ENCODE results near the gene U2AF2. TPM values are rescaled to one million over a fixed set of nuclear protein-coding genes. Genes with fewer than 3 reads are reported as not detected.

The U2AF2 gene
- total RNA-seq, 1 experiment from 2014 or later = 323 TPM

- Histone ChIP-seq H3K9me2 (ENCODE audit: insufficient read depth) (no peaks in the 10 kb centered on the region), H3K4me3 (no peak overlapping the region), H3K9me3 (ENCODE audit: insufficient read depth, low read depth) (no peaks in the 10 kb centered on the region), H3K4me1 (replicated peaks; ENCODE audit: insufficient read depth) (peaks cover 9% of the 10 kb centered on the region), H3K27me3 (ENCODE audit: insufficient read depth, low read depth) (no peaks in the 10 kb centered on the region), H3F3A (ENCODE audit: insufficient read depth, low read depth) (no peaks in the 10 kb centered on the region), H3K79me2 (ENCODE audit: low read depth) (peaks cover 60% of the 10 kb centered on the region), H3K4me2 (no peak overlapping the region), H3K27ac (no peak overlapping the region), H3K36me3 (ENCODE audit: low read depth) (peaks cover 43% of the 10 kb centered on the region), H2AFZ (no peak overlapping the region), H4K20me1 (ENCODE audit: insufficient read depth) (peaks cover 57% of the 10 kb centered on the region)
- TF ChIP-seq EZH2 (IDR thresholded peaks at IDR 0.05; ENCODE audit: low read depth) (no peak), CTCF (conservative IDR thresholded peaks at IDR 0.05) (no peak)
- BruUV-seq (replicated peaks) = no TSS peak
- CTCF ChIA-PET = no interaction called here
- POLR2A ChIA-PET (ENCODE audit: unreplicated experiment) = no interaction called here
- intact Hi-C loops (cut with micrococcal nuclease; ENCODE audit: unreplicated experiment) = no loop called here
- DNase-seq = no peak
Measured at GRCh38 chr19:55681131-55682092, 26.6 kb downstream of the U2AF2 start.

DNA sequence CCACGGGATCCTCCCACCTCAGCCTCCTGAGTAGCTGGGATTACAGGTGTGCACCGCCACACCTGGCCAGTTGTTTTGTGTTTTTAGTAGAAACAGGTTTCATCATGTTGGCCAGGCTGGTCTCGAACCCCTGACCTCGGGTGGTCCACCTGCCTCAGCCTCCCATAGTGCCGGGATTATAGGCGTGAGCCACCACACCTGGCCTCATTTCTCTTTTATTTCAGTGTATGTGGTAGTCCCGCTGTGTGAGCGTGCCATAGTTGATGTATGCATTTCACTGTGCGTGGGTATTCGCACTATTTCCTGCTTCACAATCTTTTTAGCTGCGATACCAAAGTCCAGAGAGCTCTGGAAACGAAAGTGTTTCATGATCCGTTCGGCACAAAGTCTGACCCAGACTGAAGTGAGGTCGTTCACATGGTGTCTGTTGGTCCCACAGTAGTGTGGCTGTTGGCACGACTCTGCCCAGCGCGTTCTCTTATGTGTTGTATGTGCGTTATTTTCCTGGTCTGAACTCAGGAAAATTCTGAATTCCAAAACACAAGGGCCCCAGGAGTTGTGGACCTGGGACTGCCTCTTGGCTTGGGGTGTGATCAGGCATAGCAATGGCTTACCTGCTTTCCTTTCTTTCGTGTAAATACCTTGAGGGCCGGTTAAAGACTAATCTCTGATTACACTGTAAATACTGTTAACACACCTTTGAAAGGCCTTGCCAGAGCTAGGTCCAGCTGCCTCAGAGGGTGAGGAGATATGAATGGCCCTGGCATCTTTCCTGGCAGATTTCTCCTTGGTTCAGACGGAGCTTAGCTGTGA lies 28.8 kb downstream of the U2AF2 start:
- CTCF ChIA-PET = no interaction called here
- H3K79me2 ChIP-seq (ENCODE audit: low read depth) = peaks cover 39% of the 10 kb centered on the region

More for the DNA sequence above, 28.8 kb downstream of the U2AF2 start:
- POLR2A ChIA-PET (ENCODE audit: unreplicated experiment) = no interaction called here
- peaks cover 67% of the 10 kb centered on the region for H4K20me1 ChIP-seq (ENCODE audit: insufficient read depth)
- intact Hi-C loops (cut with micrococcal nuclease; ENCODE audit: unreplicated experiment) = no loop called here
- H3K4me1 ChIP-seq (replicated peaks; ENCODE audit: insufficient read depth) = no peaks in the 10 kb centered on the region
- H3K27me3 ChIP-seq (ENCODE audit: insufficient read depth, low read depth) = no peaks in the 10 kb centered on the region
- H3K36me3 ChIP-seq (ENCODE audit: low read depth) = peaks cover 34% of the 10 kb centered on the region
- DNase-seq = no peak
- TF ChIP-seq CTCF (conservative IDR thresholded peaks at IDR 0.05) (no peak), EZH2 (IDR thresholded peaks at IDR 0.05; ENCODE audit: low read depth) (no peak)
- H3K4me2 ChIP-seq = no peak overlapping the region
- no peaks in the 10 kb centered on the region for H3K9me2 ChIP-seq (ENCODE audit: insufficient read depth)
- H3K4me3 ChIP-seq = no peak overlapping the region
- BruUV-seq (replicated peaks) = no TSS peak
- H3K9me3 ChIP-seq (ENCODE audit: insufficient read depth, low read depth) = no peaks in the 10 kb centered on the region
- H3K27ac ChIP-seq = no peak overlapping the region
- no peak overlapping the region for H2AFZ ChIP-seq
- H3F3A ChIP-seq (ENCODE audit: insufficient read depth, low read depth) = no peaks in the 10 kb centered on the region
